M059J (cell line): ENCODE data around the gene TMEM8B. TPM values are rescaled to one million over a fixed set of nuclear protein-coding genes. Genes with fewer than 3 reads are reported as not detected.

Experiments used
- DNase-seq: peaks from one replicate; pipeline ENCODE4 v3.0.0-alpha.2; 2012; ENCODE audit warnings: low read depth
- total RNA-seq: library from RNA; depleted of rRNA; stranded (reverse); fragments of >200 nt; shearing (Covaris generic); gene quantifications from 2 replicates; pipeline ENCODE4 v1.2.3, GENCODE V29; 2014

The TMEM8B gene
- total RNA-seq, 1 experiment from 2014 or later = 4.2 TPM

- no peak for DNase-seq
Observed at GRCh38 chr9:35810122-35810521, 18.9 kb upstream of the TMEM8B start.

DNA sequence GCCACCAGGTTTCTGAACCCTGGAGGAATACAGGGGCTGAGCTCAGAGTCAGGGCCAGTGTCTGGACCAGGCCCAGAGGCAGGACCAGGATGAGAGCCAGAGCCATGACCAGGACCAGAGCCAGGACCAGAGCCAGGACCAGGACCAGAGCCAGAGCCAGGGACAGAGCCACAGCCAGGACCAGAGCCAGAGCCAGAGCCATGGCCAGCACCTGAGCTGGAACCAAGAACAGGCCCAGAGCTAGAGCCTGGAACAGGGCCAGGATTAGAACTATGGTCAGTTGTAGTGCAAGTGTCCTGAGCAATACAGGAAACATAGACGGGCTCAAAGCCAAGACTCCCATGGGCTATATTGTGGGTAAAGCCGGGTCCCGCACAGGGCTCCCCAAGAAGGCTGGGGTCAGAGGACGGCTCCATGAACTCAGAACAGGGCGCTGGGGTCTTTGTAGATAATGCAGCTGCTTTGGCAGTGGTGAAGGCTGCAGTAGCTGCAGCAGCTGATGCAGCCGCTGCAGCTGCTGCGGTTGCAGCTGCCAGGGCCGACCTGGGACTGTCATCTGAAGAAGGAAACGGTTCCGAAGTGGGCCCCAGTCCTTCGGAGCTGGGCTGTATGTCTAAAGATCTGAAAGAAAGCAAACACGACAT is 17.5 kb upstream of the TMEM8B start:
- peak; percentile 67 for DNase-seq

GRCh38 chr9:35812025-35812602 is 16.9 kb upstream of the TMEM8B start, which contains the start of gene SPAG8:
SPAG8 (minus strand) TSS chr9:35812262; CDS start chr9:35812147, 115 bp downstream.
- DNase-seq = peak; percentile 99

DNA sequence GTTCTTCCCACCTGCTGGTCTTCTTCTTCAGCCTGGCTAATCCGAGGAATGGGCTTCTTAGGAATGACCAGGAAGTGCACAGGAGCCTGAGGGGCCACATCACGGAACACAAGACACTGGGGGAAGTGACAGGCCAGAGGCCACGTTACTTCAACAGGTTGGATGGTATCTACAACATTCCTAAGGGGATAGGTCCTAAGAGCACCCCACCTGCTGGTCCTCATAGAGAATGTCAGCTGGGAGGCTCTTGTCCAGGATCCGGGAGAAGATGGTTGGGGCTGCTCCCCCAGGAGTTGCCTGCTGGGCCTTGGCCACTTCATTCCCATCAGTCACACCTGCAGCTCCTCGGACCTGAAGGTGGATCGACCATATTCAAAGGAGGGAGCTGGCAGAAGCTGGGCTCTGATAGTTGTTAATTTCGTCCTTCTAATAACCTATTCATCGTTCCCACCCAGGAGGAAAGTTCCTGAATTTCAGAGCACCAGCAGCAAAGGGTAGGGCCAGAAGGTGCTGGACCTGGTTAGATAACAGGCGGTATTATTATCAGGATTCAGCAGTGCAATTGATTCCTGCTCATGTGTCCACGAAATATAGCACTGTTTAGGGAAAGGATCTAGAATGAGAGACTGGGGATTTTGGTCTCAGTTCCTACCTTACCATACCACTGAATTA is 15.5 kb upstream of the TMEM8B start:
- DNase-seq = peak; percentile 67

GRCh38 chr9:35814106-35814840 is 14.8 kb upstream of the TMEM8B start:
- peak; percentile 74 for DNase-seq

GRCh38 chr9:35814841-35815543 is 14.0 kb upstream of the TMEM8B start, which contains the start of gene HINT2:
HINT2 (minus strand) TSS chr9:35815042; CDS start chr9:35814979, 63 bp downstream.
- peak; percentile 100 for DNase-seq

DNA sequence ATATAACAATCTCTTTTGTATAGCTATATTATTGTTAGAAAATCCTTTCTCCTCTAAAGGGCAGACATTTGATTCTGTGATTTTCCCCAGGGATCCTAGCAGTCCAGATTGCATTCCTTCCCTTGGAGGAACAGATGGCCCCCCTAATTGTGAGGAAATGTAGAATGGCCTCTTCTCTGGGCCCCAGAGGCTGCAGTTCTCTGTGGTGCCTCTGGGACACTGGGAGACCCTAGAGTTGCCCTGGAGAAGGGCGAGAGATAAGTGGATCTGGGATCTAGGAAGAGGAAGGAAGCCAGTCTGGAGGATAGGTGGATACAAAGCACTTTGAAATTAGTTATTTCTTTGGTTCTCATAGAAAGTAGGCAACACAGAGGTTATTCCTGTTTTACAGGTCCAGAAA is 12.3 kb upstream of the TMEM8B start:
- no peak for DNase-seq

DNA sequence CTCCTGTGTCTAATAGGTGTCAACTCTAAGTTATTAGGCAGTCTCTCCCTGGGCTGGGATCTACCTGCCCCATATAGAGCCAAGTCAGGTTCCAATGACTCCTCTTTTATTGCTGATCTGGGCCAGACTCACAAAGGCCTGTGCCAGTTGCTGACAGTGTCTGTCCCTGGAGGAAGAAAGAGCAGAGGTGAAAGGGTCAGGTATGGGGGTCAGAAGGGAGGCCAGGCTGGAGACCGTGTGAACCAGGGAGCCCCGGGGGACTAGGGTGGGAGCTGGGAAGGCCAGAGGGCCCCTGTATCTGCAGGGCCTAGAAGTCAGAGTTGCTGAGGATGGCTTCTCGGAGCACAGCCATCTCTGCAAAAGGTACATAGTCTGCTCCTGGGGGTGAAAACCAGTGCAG is 10.7 kb upstream of the TMEM8B start:
- no peak for DNase-seq

- DNase-seq = peak; percentile 79
Observed at GRCh38 chr9:35820076-35820475, 9.0 kb upstream of the TMEM8B start.

DNA sequence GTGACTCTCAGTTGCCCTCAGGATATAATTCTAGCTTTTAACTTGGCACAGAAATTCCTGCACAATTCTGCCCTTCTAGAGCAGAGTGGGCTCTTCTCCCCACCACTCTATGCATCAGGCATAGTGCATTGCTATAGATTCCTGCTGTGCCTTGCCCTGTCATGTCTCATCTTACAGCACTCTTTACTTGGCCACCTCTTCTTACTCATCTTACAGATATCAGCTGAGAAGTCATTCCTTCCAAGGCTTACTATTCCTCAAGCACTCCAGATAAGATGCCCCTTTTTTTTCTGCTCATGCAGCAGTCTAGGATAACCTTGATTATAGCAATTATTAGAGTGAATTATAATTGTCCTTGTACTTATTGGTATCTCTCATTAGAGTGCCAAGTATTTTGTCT is 6.1 kb upstream of the TMEM8B start:
- no peak for DNase-seq

- DNase-seq = peak; percentile 70
Observed at GRCh38 chr9:35826071-35826701, 2.8 kb upstream of the TMEM8B start.

DNA sequence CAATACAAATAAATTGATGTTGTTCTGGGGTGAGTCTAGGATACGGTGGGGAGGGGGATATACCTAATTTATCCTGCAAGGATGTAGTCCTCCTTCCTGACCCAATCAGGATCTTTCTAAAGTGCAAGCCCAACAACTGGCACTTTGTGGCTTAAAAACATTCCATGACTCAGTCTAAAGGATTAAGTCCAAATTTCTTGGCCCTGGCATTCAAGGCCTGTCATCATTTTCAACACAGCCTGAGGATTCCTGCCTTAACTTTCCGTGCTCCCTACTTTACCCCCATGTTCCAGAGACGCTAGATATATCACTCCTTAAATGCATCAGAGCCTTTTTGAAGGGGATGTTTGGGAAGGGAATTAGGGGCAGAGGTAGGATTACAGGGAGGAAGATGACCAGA is 1.5 kb upstream of the TMEM8B start:
- DNase-seq = peak; percentile 70

GRCh38 chr9:35828716-35829083 is 328 bp upstream of the TMEM8B start, which contains the start of gene FAM221B:
FAM221B (minus strand) TSS chr9:35828732; CDS start chr9:35826161, 2,571 bp downstream.
- no peak for DNase-seq

GRCh38 chr9:35829764-35830096 is 702 bp downstream of the TMEM8B start:
- DNase-seq = no peak

DNA sequence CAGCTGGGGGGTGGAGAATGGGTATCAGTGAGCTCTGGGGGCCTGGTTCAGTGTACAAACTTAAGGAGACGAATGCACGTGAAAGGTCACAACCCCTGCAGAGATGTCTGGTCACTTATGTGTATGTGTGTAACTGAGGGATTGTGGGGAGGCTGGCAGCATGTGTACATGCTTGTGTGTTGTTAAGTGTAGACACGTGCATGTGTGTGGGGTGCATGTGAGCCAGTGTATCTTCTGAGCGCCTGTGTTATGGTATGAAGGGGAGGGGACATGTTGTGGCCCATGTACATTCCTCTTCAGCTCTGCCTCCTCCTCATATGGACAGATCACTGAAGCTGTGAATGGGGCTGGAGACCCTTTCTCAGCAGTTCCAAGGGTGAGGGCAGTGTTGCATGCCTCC is 2.0 kb downstream of the TMEM8B start:
- DNase-seq = no peak

GRCh38 chr9:35832814-35833213 is 3.8 kb downstream of the TMEM8B start:
- DNase-seq = no peak

DNA sequence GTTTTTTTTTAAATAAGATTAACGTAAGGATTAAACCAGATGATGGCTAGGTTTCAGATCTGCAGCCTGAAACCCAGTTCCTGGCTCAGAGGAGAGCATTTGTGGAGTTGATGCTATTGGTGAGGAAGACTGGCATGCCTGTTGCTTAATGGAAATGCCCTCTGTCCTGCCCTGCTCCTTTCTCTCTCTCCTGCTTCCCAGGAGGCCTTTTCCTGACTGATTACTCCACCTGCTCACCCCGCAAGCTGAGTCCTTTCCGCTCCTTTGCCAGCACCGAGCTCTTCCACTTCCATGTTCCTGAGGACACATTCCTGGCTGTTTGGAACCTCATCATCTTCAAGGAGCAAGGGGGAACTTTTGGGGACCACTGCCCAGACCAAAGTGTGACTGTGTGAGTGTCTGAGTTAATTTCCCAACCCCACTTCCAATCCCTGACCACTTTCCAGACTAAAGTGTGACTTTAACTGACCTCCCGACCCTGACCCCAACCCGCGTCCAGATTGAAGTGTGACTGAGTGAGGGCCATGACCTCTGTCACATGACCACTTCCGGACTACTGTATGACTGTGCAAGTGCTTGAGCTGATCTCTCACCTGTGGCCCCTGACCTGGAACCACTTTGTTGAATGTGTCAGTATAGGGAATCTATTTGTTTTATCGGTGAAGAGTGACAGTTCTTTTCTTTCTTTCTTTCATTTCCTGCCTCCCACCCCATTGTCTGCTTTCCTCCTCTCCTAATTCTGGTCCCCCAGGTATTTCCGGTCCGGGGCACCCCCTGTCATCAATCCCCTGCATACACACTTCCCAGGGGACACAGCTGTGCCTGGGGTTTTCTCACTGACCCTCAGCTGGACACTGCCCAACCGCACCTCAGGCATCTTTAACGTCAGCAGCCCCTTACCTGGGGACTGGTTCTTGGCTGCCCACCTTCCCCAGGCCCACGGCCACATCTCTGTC is 5.5 kb downstream of the TMEM8B start:
- no peak for DNase-seq

- DNase-seq = no peak
Observed at GRCh38 chr9:35835216-35835632, 6.2 kb downstream of the TMEM8B start.

DNA sequence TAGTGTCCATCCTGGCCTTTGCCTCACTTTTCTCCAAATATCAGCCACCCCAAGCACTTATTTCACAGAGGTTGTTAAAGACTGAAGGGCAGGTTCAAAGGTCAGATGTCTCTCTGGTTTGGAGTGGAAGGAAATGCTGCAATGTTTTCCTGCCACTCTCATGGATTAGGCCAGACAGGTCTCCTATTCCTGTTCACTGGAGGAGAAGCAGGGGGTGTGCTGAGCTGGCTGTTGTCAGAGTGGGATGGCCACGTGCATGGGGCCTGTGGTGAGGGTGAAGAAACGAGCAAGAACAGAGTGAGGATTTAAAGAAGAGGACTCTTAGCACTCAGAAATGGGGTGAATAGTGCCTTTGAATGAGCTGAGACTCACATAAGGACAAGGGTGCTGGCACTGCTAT is 6.7 kb downstream of the TMEM8B start:
- DNase-seq = no peak

GRCh38 chr9:35836595-35836994 is 7.6 kb downstream of the TMEM8B start:
- no peak for DNase-seq
